Measurements from ENCODE around the gene VTI1A. TPM values are rescaled to one million over a fixed set of nuclear protein-coding genes. Genes with fewer than 3 reads are reported as not detected.

VTI1A gene
- polyA plus RNA-seq, 1 experiment, result 20.4 TPM

DNA sequence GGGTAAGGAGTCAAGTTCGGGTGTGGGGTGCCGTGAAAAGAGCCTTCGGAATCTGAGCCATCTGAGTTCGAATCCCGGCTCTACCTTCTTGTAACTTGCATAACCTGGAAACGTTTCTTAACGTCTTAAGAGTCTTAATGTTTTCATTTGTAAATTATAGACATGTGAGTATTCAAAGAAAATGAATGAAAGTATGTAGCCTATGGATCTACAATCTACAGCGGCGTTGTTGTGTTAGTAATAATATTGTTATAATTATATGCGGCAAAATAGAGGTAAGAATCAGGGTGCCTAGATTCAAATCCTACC is 559 bp downstream of the VTI1A start:
- ChIA-PET CTCF (interaction anchor here (1.2 to 4.0 kb wide), 4 partner anchors 8 to 938 kb away, joined by 4 to 18 read pairs (median 14); no protein-coding TSS in a partner anchor), POLR2A (interaction anchor here (0.8 to 1.1 kb wide), 3 partner anchors 8 to 264 kb away, joined by 3 to 4 read pairs (median 3); partner anchors contain the start of gene GPAM)
- Histone ChIP-seq H3K27ac (ENCODE audit: low read depth, low read length) (no peak overlapping the region), H3K4me3 (ENCODE audit: low read depth, low read length) (peak overlapping the region; percentile 99), H3K9me3 (ENCODE audit: control insufficient read depth, insufficient read depth, low read length) (peaks cover 4% of the 10 kb centered on the region; the same call in 1 of the 2 replicates), H3K27me3 (ENCODE audit: control insufficient read depth, insufficient read depth, low read length) (no peaks in the 10 kb centered on the region)
- TF ChIP-seq, protein P1, sequence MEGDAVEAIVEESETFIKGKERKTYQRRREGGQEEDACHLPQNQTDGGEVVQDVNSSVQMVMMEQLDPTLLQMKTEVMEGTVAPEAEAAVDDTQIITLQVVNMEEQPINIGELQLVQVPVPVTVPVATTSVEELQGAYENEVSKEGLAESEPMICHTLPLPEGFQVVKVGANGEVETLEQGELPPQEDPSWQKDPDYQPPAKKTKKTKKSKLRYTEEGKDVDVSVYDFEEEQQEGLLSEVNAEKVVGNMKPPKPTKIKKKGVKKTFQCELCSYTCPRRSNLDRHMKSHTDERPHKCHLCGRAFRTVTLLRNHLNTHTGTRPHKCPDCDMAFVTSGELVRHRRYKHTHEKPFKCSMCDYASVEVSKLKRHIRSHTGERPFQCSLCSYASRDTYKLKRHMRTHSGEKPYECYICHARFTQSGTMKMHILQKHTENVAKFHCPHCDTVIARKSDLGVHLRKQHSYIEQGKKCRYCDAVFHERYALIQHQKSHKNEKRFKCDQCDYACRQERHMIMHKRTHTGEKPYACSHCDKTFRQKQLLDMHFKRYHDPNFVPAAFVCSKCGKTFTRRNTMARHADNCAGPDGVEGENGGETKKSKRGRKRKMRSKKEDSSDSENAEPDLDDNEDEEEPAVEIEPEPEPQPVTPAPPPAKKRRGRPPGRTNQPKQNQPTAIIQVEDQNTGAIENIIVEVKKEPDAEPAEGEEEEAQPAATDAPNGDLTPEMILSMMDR (IDR thresholded peaks at IDR 0.05; ENCODE audit: low read depth, low read length), result no peak
- no peak for DNase-seq (ENCODE audit: low read depth, low spot score)

DNA sequence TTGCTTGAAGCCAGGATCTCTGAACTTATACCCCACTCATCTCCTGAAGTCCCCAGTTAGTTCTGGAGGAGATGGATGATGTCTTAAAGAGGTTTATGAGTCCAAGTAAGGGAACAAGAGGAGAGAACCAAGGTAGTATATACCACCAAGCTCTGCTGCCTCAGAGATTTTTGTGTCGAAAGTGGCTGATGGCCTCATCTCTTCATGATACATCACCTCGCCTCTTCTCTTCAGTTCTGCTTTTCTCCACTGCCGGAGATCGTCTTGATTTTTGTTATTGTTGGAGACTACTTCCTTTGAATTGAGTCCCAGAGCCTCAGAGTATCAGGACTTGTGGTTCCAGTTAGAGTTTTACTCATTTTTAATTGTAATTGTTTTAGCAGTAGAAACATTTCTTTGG is 1.9 kb downstream of the VTI1A start:
- peaks cover 4% of the 10 kb centered on the region; the same call in 1 of the 2 replicates for H3K9me3 ChIP-seq (ENCODE audit: control insufficient read depth, insufficient read depth, low read length)
- CTCF ChIA-PET, result interaction anchor here (1.7 to 2.4 kb wide), 2 partner anchors 22 to 936 kb away, joined by 3 to 10 read pairs; no protein-coding TSS in a partner anchor
- no peak overlapping the region for H3K27ac ChIP-seq (ENCODE audit: low read depth, low read length)
- TF ChIP-seq, protein P1 (IDR thresholded peaks at IDR 0.05; ENCODE audit: low read depth, low read length), result no peak
- no peaks in the 10 kb centered on the region for H3K27me3 ChIP-seq (ENCODE audit: control insufficient read depth, insufficient read depth, low read length)
- no peak overlapping the region for H3K4me3 ChIP-seq (ENCODE audit: low read depth, low read length)
- POLR2A ChIA-PET, result no interaction called here
- no peak for DNase-seq (ENCODE audit: low read depth, low spot score)

GRCh38 chr10:112454910-112455779 is 8.1 kb downstream of the VTI1A start:
- no peak for DNase-seq (ENCODE audit: low read depth, low spot score)
- CTCF ChIA-PET, result interaction anchor here (0.5 to 2.0 kb wide), 10 partner anchors 8 to 1066 kb away, joined by 3 to 11 read pairs (median 4); partner anchors contain the start of genes VTI1A and ZDHHC6
- no peaks in the 10 kb centered on the region for H3K9me3 ChIP-seq (ENCODE audit: control insufficient read depth, insufficient read depth, low read length)
- TF ChIP-seq, protein P1 (IDR thresholded peaks at IDR 0.05; ENCODE audit: low read depth, low read length), result no peak
- no peaks in the 10 kb centered on the region for H3K27me3 ChIP-seq (ENCODE audit: control insufficient read depth, insufficient read depth, low read length)
- no peak overlapping the region for H3K27ac ChIP-seq (ENCODE audit: low read depth, low read length)
- no peak overlapping the region for H3K4me3 ChIP-seq (ENCODE audit: low read depth, low read length)
- POLR2A ChIA-PET, result interaction anchor here (0.6 to 1.1 kb wide), 3 partner anchors 8 to 356 kb away, joined by 3 to 4 read pairs (median 3); partner anchors contain the start of gene VTI1A

DNA sequence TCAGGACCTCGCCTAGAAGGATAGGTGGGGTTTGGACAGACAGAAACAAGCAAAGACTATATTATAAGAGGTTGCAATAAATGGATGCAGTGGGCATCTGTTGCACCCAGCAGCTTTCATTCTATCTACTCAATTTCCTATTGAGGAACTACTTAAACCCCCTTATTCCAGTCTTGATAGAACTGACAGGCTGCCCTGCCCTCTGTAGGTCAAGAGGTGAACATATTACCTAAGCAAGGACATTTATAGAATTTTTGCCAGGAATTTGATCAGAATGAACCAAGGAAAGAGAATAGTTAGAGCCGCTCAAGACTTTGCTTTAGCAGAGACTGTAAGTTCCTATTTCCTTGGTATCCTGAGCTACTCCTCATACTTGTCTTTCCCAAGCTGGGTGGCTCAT is 9.5 kb downstream of the VTI1A start:
- no peak for DNase-seq (ENCODE audit: low read depth, low spot score)
- H3K27ac ChIP-seq (ENCODE audit: low read depth, low read length), result no peak overlapping the region
- TF ChIP-seq, protein P1 (IDR thresholded peaks at IDR 0.05; ENCODE audit: low read depth, low read length), result no peak
- ChIA-PET POLR2A (interaction anchor here (0.7 to 1.1 kb wide), 2 partner anchors 9 to 221 kb away, joined by 3 to 4 read pairs; partner anchors contain the start of gene VTI1A), CTCF (interaction anchor here (1.0 to 2.0 kb wide), 3 partner anchors 16 to 1065 kb away, joined by 3 to 9 read pairs (median 3); no protein-coding TSS in a partner anchor)
- H3K27me3 ChIP-seq (ENCODE audit: control insufficient read depth, insufficient read depth, low read length), result no peaks in the 10 kb centered on the region
- no peaks in the 10 kb centered on the region for H3K9me3 ChIP-seq (ENCODE audit: control insufficient read depth, insufficient read depth, low read length)
- H3K4me3 ChIP-seq (ENCODE audit: low read depth, low read length), result no peak overlapping the region

- no peak for DNase-seq (ENCODE audit: low read depth, low spot score)
- CTCF ChIA-PET, result interaction anchor here (1.3 to 3.5 kb wide), 2 partner anchors 12 to 924 kb away, joined by 3 to 32 read pairs; no protein-coding TSS in a partner anchor
- no peaks in the 10 kb centered on the region for H3K27me3 ChIP-seq (ENCODE audit: control insufficient read depth, insufficient read depth, low read length)
- no peak overlapping the region for H3K4me3 ChIP-seq (ENCODE audit: low read depth, low read length)
- H3K9me3 ChIP-seq (ENCODE audit: control insufficient read depth, insufficient read depth, low read length), result no peaks in the 10 kb centered on the region
- TF ChIP-seq, protein P1 (IDR thresholded peaks at IDR 0.05; ENCODE audit: low read depth, low read length), result no peak
- no peak overlapping the region for H3K27ac ChIP-seq (ENCODE audit: low read depth, low read length)
- POLR2A ChIA-PET, result no interaction called here
These were observed 13.4 kb downstream of the VTI1A start for GRCh38 chr10:112460366-112460765.
